DMS79 treated with DMSO at 0.1 percent for 48 hours (cell line): ENCODE data around the gene KASH5.
"Not testable (repeated sequence)": the region's sequence is repeated elsewhere in the genome, so short reads cannot be mapped to it uniquely, and the experiment has no call there.

Experiments used
- DNase-seq: peaks from one replicate; lab custom pipeline; 2025; lab: John Stamatoyannopoulos, UW

The KASH5 gene

DNA sequence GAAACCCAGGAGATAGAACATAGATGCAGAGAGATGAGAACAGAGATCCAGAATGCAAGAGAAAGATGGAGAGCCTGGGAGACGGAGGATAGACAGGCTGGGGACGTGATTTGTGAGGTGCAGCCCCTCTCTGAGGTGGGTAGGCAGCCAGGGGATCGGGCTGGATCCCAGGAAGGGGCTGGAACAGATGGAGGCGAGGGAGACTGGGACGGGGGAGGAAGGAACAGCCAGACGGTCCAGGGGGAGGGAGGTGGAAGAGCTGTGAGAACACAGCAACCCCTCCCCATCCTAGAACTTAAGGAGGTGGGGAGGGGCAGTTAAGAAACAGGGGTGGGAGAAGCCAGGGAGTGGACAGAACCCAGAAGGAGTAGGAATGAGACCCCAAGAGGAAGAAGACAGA lies 50.2 kb downstream of the KASH5 start:
- DNase-seq: no peak

DNA sequence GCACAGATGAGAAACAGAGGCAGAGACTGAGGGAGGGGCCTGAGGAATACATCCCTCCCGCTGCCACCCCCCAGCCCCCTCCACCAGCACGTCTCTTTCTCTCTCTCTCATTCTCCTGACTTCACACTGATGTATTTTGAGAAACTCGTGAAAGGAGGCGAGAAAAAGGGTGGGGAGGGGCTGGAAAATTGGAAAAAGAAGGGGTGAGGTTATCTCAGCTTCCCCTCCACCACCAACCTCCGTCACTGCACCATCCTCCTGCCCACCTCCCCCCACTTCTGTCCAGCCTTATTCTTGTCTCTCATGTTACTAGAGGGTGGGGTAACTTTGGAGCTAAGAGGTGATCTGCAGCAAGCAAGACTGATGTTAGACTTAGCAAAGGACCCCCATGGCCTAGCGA lies 51.8 kb downstream of the KASH5 start:
- DNase-seq: no peak

DNA sequence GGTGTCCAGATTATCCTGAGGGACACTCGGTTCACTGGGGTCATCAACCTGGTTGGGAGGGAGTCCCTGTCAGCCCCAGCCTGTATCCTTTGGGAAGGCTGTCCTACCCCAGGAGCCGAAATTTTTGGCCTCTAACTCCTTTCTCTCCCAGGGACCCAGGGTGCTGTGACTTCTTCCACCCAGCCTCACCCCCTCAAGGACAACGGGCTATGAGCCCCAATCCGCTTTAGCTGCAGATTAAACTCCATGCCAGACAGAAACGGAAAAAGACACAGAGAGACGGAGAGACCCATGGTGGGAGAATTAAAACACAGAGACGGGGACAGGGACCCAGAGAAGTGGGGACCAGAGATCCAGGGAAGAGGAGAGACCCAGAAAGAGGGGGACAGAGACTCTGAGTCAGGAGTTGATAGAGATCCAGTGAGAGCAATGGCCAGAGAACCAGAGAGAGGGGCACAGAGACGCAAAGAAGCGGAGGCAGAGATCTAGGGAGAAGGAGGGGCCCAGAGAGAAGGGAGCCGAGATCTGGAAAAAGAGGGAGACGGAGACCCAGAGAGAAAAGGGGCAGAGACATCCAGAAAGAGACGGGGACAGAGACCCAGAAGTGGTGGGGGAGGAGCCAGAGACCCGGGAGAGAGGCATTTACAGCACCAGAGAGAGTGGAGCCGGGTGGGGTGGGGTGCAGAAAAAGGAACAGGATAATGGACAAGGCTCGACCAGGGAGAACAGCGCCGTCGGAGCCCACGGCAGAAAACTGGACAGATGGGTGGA lies 52.6 kb downstream of the KASH5 start:
- no peak for DNase-seq

- DNase-seq: peak; percentile 44
Measured at GRCh38 chr19:49441210-49441959, 53.3 kb downstream of the KASH5 start, which contains the start of gene SLC17A7. TSS of gene SLC17A7 (minus strand) at chr19:49441527. CDS start at chr19:49441379, 148 bp downstream.

DNA sequence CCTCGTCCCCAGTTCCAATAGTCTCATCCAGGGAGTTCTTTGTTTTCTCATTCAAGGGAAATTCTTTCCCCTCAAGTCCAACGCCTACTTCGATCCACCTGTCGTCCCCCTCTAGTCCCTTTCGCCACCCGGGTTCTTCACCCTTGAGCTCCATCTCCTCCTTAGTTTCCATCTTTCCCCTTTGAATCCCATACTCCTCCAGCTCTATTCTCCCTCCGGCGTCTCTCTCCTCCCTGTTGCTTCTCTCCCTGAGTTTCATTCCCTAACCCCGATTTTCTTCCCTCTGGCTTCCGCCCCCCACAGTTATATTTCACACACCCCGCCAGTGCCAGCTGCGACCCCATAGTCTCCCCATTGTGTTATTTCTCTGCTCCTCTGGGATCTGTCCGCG lies 53.9 kb downstream of the KASH5 start:
- peak; percentile 48 for DNase-seq

DNA sequence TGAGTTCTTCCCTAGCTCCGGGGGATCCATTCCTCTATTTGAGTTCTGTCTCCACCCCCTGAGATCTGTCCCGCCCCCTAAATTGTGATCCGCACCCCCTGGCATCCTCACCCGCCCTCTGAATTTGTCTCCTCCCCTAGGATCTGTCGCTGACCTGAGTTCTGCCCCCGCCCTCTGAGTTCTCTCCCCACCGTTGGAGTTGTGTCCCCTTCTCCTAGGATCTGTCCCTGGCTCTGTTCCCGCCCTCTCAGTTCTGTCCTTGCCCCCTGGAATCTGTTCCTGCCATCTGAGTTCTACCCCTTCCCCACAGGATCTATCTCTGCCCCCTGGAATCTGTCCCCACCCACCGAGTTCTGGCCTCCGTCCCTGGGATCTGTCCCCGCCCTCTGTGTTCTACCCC lies 54.3 kb downstream of the KASH5 start:
- peak; percentile 73 for DNase-seq

DNA sequence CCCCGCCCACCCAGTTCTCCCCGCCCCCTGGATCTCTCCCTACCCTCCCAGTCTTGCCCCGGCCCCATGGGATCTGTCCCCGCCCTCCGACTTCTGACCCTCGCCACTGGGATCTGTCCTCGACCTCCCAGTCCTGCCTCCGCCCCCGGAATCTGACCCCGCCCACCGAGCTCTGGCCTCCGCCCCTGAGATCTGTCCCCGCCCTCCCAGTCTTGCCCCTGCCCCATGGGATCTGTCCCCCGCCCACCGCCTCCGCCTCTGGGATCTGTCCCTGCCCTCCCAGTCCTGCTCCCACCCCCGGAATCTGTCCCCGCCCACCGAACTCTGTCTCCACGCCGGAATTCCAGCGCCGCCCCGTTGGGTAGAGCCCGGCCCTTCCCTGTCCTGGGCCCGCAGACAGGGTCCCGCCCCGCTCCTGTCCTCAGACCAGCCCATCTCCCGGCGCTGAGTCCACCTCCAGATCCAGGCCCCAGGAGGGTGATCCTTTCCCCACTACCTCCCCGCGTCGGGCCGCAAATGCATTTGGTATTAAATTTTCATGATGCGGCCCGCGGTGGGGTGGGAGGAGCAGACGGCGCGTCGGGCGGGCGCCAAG lies 54.8 kb downstream of the KASH5 start:
- DNase-seq: peak; percentile 73

DNA sequence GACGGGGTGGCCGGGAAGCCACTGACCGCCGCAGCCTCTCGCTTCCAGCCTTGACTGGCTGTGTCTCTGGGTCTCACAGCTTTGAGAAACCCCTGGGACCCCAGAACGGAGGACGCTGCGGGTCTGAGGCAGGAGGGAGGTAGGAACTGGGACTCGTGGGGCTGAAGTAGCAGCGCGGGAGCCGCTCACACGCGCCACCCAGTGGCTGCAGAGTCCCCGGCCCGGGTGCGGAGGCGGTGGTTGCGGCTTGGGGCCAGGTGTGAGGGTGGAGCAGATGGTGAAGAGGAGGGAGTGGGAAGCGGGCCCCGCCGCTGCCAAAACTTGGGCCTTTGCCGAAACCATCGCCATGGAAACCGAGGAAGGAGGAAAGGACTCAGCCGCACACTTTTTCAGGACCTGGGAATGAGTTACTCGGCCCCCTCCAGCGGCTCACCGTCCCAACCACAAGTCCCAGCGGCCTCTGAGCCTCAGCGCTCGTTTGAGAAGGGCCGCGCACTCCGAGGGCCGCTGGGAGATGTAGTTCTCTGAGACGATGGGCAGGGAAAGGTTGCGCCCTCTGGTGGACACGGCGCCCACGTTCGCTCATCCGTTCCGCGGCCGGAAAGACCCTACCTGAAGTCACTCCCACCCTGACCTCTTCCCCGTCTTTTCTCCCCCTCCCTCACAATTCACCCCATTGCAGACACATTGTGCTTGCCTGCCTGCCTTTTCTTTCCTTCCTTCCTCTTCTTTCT lies 55.5 kb downstream of the KASH5 start:
- DNase-seq: peak; percentile 96

- DNase-seq: not testable (repeated sequence)
Measured at GRCh38 chr19:49444100-49444700, 56.2 kb downstream of the KASH5 start.

DNA sequence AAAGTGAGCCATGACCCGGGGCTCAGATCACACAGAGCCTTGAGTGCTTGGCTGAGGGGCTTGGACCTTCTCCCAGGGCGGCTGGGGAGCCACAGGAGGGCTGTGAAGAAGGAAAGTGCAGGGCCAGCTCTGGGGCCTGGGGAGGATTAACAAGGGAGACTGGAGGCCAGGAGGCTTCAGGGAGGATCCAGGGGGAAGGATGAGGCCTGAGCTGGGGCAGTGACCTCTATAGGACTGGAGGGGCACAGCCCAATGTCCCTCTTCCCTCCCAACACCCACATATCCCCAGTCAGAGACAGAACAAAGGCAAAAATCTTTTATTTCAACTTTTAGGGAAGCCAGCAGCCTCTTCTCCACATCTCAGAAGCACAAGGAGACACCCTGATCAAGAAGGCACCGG lies 57.9 kb downstream of the KASH5 start:
- no peak for DNase-seq

DNA sequence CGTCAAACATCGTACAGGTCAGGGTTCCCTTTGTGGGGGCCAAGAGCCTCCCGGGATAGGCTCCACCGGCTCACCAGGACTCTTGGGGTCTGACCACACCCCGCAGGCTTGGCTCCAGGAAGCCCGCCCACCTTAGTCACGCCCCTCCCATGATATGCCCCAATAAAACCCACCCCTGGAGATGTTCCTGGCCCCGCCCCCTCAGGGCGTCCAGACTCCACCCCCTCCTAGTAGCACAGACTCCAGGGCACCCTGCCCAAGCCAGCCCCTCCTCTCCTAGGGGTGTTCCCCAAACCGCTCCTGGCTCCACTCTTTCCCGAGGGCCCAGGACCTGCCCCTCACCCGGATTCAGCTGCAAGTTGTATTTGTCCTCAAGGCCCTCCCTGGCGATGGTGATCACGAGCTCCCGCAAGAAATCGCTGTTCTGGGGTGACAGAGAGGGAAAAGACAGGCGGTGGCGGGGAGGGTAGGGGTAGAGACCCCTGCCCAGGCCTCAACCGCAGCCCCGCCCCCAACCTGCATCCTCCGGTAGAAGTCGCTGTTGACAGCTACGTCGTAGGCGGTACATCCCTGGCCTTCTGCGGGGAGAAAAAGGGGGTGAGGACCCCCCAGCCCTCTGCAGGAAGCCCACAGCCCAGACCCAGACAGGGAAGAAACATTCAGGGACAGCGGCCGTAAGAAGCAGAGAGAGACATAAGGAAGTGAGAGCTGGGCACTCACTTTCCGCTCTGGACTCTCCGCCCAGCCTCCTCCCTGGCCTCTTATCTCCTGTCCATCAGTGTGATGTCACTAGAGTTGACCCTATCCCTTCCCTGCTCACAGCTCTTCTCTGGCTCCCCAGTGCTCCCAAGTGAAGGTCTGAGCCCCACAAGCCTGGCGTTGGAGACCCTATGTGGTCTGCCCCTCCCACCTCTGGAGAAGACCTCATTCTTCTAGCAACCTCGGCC lies 59.7 kb downstream of the KASH5 start:
- DNase-seq: no peak

GRCh38 chr19:49448432-49448786 lies 60.4 kb downstream of the KASH5 start:
- DNase-seq: no peak

DNA sequence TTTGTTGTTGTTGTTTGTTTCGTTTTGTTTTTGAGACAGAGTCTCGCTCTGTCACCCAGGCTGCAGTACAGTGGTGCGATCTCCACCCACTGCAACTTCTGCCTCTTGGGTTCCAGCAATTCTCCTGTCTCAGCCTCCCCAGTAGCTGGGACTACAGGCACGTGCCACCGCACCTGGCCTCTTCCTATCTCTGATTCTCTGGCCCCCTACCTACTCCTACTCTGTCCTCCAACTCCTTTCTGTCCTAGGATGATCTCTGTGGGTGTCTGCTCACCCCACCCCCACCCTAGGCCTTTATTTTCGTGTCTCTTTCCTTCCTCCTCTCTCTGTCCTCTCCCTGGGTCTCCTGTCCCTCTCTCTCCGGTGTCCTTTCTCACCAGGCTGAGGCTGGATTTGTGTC lies 62.4 kb downstream of the KASH5 start:
- DNase-seq: no peak

GRCh38 chr19:49451430-49452181 lies 63.6 kb downstream of the KASH5 start, which contains the start of gene PIH1D1:
TSS of gene PIH1D1 (minus strand) at chr19:49451814. CDS start at chr19:49451574, 240 bp downstream.
- peak; percentile 99 for DNase-seq

GRCh38 chr19:49453013-49453756 lies 65.1 kb downstream of the KASH5 start, which contains the start of gene ALDH16A1:
TSS of gene ALDH16A1 (plus strand) at chr19:49453225. CDS start at chr19:49453332, 107 bp downstream.
- peak; percentile 96 for DNase-seq

DNA sequence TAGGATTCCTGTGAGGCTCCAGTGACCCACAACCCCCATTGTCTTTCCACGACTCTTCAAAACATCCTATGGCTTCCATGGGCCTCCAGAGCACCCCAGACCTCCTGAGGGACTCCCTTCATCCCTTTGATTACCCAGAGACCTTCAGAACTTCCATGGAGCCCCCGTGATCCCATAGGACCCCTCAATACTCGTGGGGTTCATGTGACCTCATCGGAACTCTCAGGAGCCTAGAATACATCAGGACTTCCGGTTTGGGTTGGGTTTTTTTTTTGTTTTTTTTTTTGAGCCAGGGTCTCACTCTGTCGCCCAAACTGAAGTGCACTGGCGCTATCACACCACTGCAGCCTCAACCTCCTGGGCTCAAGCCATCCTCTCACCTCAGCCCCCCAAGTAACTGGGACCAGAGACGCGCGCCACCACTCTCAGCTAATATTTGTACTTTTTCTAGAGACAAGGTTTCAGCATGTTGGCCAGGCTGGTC lies 65.8 kb downstream of the KASH5 start:
- peak; percentile 37 for DNase-seq

- DNase-seq: no peak
Measured at GRCh38 chr19:49455773-49456172, 67.7 kb downstream of the KASH5 start.

- no peak for DNase-seq
Measured at GRCh38 chr19:49456326-49456725, 68.3 kb downstream of the KASH5 start.

- DNase-seq: no peak
Measured at GRCh38 chr19:49458567-49458903, 70.5 kb downstream of the KASH5 start.
